ENCODE data around the gene SRSF9. TPM values are rescaled to one million over a fixed set of nuclear protein-coding genes. Genes with fewer than 3 reads are reported as not detected.

Gene SRSF9
- total and polyA plus RNA-seq, 2 of the 13 experiments (the other 11 are each of a cell fraction or from before 2014, with no cell fraction given), result 125 to 144 TPM

DNA sequence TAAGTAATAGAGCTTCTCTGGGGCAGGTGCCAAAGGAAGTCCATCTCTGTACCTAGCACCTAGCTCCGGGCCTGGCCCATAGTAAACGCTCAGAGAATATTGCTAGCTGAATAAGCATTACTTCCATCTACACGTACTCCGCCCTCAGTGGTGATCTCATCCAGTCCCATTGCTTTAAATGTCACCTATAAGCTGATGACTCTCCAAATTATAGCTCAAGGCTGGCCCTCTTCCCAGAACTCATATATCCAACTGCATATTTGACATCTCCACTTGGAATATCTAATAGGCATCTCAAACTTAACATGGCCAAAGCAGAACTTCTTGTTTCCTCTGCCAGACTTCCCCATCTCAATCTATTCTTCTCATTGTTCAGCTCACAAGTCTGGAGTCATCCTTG lies 19.5 kb upstream of the SRSF9 start:
- Histone ChIP-seq H3K79me2 (ENCODE audit: insufficient read depth, low read length) (no peaks in the 10 kb centered on the region), H3K9ac (ENCODE audit: insufficient read depth, low read depth, low read length) (no peak overlapping the region), H3K36me3 (replicated peaks in 1 of 2; ENCODE audit: control insufficient read depth in 1 of 2, insufficient read depth in 2 of 2, low read length in 2 of 2) (peaks cover 0 to 2% of the 10 kb centered on the region in 2 experiments; a peak in 1 of 5 replicates), H3K9me3 (ENCODE audit: low read length) (no peaks in the 10 kb centered on the region), H3K4me3 (replicated peaks in 1 of 3; ENCODE audit: insufficient read depth in 1 of 3, low read depth in 2 of 3, low read length in 3 of 3) (no peak overlapping the region), H3K27me3 (ENCODE audit: control insufficient read depth in 1 of 2, insufficient read depth in 2 of 2, low read length in 2 of 2) (no peaks in the 10 kb centered on the region), H2AFZ (ENCODE audit: low read length) (no peak overlapping the region), H4K20me1 (ENCODE audit: insufficient read depth, low read length) (no peaks in the 10 kb centered on the region), H3K4me1 (ENCODE audit: insufficient read depth, low read length) (no peaks in the 10 kb centered on the region), H3K4me2 (ENCODE audit: low read depth, low read length) (no peak overlapping the region), H3K27ac (ENCODE audit: extremely low read length, insufficient read depth, low read length) (no peak overlapping the region)
- ChIA-PET POLR2A (no interaction called here), CTCF (ENCODE audit: low intra/inter-chr PET ratio, low total read pairs) (no interaction called here)
- DNase-seq (ENCODE audit: low spot score) (no peak), FAIRE-seq (no peak), ATAC-seq (no peak)
- BruUV-seq (replicated peaks), result no TSS peak
- WGBS (ENCODE audit: low lambda C conversion rate), result 98% methylated on average over 4 of the region's 4 CpGs
- TF ChIP-seq THAP11 (CRISPR knock-in tag; IDR thresholded peaks at IDR 0.05) (no peak), ZNF136 (CRISPR knock-in tag; IDR thresholded peaks at IDR 0.05; ENCODE audit: low read depth) (no peak), ZNF589 (CRISPR knock-in tag; conservative IDR thresholded peaks at IDR 0.05) (no peak), KDM1A (CRISPR knock-in tag; IDR thresholded peaks at IDR 0.05) (no peak), ZFP36 (IDR thresholded peaks at IDR 0.05; ENCODE audit: borderline replicate concordance, low read depth, low read length, partially characterized antibody) (no peak), PAWR (CRISPR knock-in tag; IDR thresholded peaks at IDR 0.05; ENCODE audit: borderline replicate concordance) (no peak), ZNF678 (CRISPR knock-in tag; IDR thresholded peaks at IDR 0.05) (no peak), ELF3 (CRISPR knock-in tag; IDR thresholded peaks at IDR 0.05) (no peak), SCMH1 (CRISPR knock-in tag; IDR thresholded peaks at IDR 0.05; ENCODE audit: borderline replicate concordance) (no peak), ZNF235 (CRISPR knock-in tag; IDR thresholded peaks at IDR 0.05; ENCODE audit: borderline replicate concordance) (no peak), ZNF274 (CRISPR knock-in tag; IDR thresholded peaks at IDR 0.05) (no peak), TFAP4 (IDR thresholded peaks at IDR 0.05; ENCODE audit: borderline replicate concordance, low read depth) (no peak)
- TF ChIP-seq, protein P1, sequence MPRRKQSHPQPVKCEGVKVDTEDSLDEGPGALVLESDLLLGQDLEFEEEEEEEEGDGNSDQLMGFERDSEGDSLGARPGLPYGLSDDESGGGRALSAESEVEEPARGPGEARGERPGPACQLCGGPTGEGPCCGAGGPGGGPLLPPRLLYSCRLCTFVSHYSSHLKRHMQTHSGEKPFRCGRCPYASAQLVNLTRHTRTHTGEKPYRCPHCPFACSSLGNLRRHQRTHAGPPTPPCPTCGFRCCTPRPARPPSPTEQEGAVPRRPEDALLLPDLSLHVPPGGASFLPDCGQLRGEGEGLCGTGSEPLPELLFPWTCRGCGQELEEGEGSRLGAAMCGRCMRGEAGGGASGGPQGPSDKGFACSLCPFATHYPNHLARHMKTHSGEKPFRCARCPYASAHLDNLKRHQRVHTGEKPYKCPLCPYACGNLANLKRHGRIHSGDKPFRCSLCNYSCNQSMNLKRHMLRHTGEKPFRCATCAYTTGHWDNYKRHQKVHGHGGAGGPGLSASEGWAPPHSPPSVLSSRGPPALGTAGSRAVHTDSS (CRISPR knock-in tag; conservative IDR thresholded peaks at IDR 0.05), result no peak
- TF ChIP-seq, protein P2, sequence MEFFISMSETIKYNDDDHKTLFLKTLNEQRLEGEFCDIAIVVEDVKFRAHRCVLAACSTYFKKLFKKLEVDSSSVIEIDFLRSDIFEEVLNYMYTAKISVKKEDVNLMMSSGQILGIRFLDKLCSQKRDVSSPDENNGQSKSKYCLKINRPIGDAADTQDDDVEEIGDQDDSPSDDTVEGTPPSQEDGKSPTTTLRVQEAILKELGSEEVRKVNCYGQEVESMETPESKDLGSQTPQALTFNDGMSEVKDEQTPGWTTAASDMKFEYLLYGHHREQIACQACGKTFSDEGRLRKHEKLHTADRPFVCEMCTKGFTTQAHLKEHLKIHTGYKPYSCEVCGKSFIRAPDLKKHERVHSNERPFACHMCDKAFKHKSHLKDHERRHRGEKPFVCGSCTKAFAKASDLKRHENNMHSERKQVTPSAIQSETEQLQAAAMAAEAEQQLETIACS (CRISPR knock-in tag; IDR thresholded peaks at IDR 0.05), result no peak
- TF ChIP-seq, protein P3, sequence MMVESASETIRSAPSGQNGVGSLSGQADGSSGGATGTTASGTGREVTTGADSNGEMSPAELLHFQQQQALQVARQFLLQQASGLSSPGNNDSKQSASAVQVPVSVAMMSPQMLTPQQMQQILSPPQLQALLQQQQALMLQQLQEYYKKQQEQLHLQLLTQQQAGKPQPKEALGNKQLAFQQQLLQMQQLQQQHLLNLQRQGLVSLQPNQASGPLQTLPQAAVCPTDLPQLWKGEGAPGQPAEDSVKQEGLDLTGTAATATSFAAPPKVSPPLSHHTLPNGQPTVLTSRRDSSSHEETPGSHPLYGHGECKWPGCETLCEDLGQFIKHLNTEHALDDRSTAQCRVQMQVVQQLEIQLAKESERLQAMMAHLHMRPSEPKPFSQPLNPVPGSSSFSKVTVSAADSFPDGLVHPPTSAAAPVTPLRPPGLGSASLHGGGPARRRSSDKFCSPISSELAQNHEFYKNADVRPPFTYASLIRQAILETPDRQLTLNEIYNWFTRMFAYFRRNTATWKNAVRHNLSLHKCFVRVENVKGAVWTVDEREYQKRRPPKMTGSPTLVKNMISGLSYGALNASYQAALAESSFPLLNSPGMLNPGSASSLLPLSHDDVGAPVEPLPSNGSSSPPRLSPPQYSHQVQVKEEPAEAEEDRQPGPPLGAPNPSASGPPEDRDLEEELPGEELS (CRISPR knock-in tag; IDR thresholded peaks at IDR 0.05), result no peak
- intact Hi-C loops (cut with micrococcal nuclease; ENCODE audit: unreplicated experiment) (no loop called here), in situ Hi-C loops (cut with HindIII; ENCODE audit: extremely low pct_ligation_motif_present, low pct_unique_long_range_greater_than_20kb) (no loop called here)

Data from HepG2 (cell line).